GM23248 (cell line): ENCODE measurements around the gene CHST11. TPM values are rescaled to one million over a fixed set of nuclear protein-coding genes. Genes with fewer than 3 reads are reported as not detected.

Source experiments
- DNase-seq: peaks from one replicate; pipeline ENCODE4 v3.0.0-alpha.2; 2015
- H2AFZ ChIP-seq: fragments of 200-600 bp; sonication (generic); 2 replicates; pipeline ENCODE4 v1.6.1; 2016; ENCODE audit warnings: antibody characterized with exemption
- H3F3A ChIP-seq: fragments of 200-600 bp; sonication (generic); 2 replicates; pipeline ENCODE4 v1.6.1; 2016; ENCODE audit warnings: mild to moderate bottlenecking, antibody characterized with exemption, mixed run types; ENCODE audit not compliant: insufficient read depth
- H3K27ac ChIP-seq: fragments of 200-600 bp; sonication (generic); 2 replicates; pipeline ENCODE4 v1.5.1; 2016; ENCODE audit warnings: mild to moderate bottlenecking
- H3K27me3 ChIP-seq: fragments of 200-600 bp; sonication (generic); replicated peaks from 2 replicates; pipeline ENCODE4 v1.6.1; 2016; ENCODE audit warnings: mild to moderate bottlenecking; ENCODE audit not compliant: insufficient read depth
- H3K36me3 ChIP-seq: fragments of 200-600 bp; sonication (generic); 2 replicates; pipeline ENCODE4 v1.6.1; 2016; ENCODE audit warnings: low read depth, mild to moderate bottlenecking
- H3K4me1 ChIP-seq: fragments of 200-600 bp; sonication (generic); 2 replicates; pipeline ENCODE4 v1.6.1; 2016; ENCODE audit warnings: mild to moderate bottlenecking; ENCODE audit not compliant: insufficient read depth
- H3K4me2 ChIP-seq: fragments of 200-600 bp; sonication (generic); one replicate; pipeline ENCODE4 v1.6.1; 2016; ENCODE audit warnings: mild to moderate bottlenecking; ENCODE audit not compliant: unreplicated experiment
- H3K4me3 ChIP-seq: fragments of 200-600 bp; sonication (generic); 2 replicates; pipeline ENCODE4 v1.5.1; 2016; ENCODE audit warnings: mild to moderate bottlenecking
- H3K79me2 ChIP-seq: fragments of 200-600 bp; sonication (generic); 2 replicates; pipeline ENCODE4 v1.6.1; 2016; ENCODE audit warnings: mild to moderate bottlenecking; ENCODE audit not compliant: insufficient read depth
- H3K9ac ChIP-seq: fragments of 200-600 bp; sonication (generic); 2 replicates; pipeline ENCODE4 v1.6.1; 2016; ENCODE audit warnings: mild to moderate bottlenecking
- H3K9me2 ChIP-seq: fragments of 200-600 bp; sonication (generic); 2 replicates; pipeline ENCODE4 v1.6.1; 2016; ENCODE audit warnings: mixed run types, mild to moderate bottlenecking, moderate library complexity; ENCODE audit not compliant: insufficient read depth
- H3K9me3 ChIP-seq: fragments of 200-600 bp; sonication (generic); one replicate; pipeline ENCODE4 v1.6.1; 2017; ENCODE audit warnings: low read depth
- H4K20me1 ChIP-seq: fragments of 200-600 bp; sonication (generic); 2 replicates; pipeline ENCODE4 v1.6.0; 2016; ENCODE audit not compliant: insufficient read depth
- EZH2 ChIP-seq: fragments of 200-600 bp; sonication (generic); IDR thresholded peaks from 2 replicates; pipeline ENCODE4 v1.6.1; 2018; ENCODE audit warnings: antibody characterized with exemption, mild to moderate bottlenecking; ENCODE audit not compliant: insufficient read depth, poor library complexity, severe bottlenecking
- EZH2phosphoT487 ChIP-seq: fragments of 200-600 bp; sonication (generic); IDR thresholded peaks from 2 replicates; pipeline ENCODE4 v1.6.1; 2018; ENCODE audit warnings: antibody characterized with exemption, moderate library complexity, mild to moderate bottlenecking, low read depth; ENCODE audit not compliant: insufficient read depth
- WGBS, 2 experiments: methylation state at CpG; one replicate each; pipeline ENCODE4 v1.1.6; 2015 to 2017; ENCODE audit warnings: low lambda C conversion rate in 2 of 2, low coverage in 1 of 2; ENCODE audit errors: missing lambda C conversion rate in 2 of 2; 5-methylcytosine and 5-hydroxymethylcytosine counted together
- in situ Hi-C: fragments of 300-500 bp; cut with MboI; formaldehyde crosslinking; loops from 2 replicates; pipeline ENCODE4 v1.15.0; 2020
- polyA plus RNA-seq: library from polyadenylated mRNA; unstranded; fragments of >200 nt; fragmentation: Nextera tagmentation; extraction: Ambion mirVana; gene quantifications from 2 replicates; pipeline ENCODE4 v1.2.1, GENCODE V29; 2016
- total RNA-seq: library from RNA; depleted of rRNA; stranded (reverse); fragments of >200 nt; shearing (Covaris generic); gene quantifications from 2 replicates; pipeline ENCODE4 v1.2.3, GENCODE V29; 2014

The CHST11 gene
- total and polyA plus RNA-seq, 2 experiments from 2014 or later, result 3.7 to 5.4 TPM

DNA sequence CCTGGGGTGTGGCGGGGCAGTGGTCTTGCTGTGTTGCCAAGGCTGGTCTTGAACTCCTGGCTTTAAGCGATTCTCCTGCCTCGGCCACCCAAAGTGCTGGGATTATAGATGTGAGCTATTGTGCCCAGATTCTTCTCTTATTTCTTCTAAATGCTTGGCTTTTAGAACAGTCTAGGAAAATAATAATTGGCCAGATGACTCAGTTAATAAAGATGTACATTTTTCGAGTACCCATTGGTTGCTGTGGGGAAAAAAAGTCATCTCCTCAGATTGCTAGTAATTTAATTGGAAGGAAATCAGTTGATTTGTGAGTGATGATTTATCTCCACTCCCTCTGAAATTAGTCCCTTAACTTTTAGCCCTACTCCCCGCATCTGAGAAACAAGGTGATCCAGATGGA, 45.5 kb downstream of the CHST11 start:
- in situ Hi-C loops, result no loop called here
- H3K9ac ChIP-seq, result no peak overlapping the region
- no peaks in the 10 kb centered on the region for H3F3A ChIP-seq
- no peak overlapping the region for H2AFZ ChIP-seq
- DNase-seq, result peak; percentile 28
- H3K9me3 ChIP-seq, result no peaks in the 10 kb centered on the region
- no peaks in the 10 kb centered on the region for H3K36me3 ChIP-seq
- no peaks in the 10 kb centered on the region for H3K27me3 ChIP-seq
- H3K4me3 ChIP-seq, result no peak overlapping the region
- no peaks in the 10 kb centered on the region for H3K4me1 ChIP-seq
- H3K4me2 ChIP-seq, result no peak overlapping the region
- no peak overlapping the region for H3K27ac ChIP-seq
- no peaks in the 10 kb centered on the region for H4K20me1 ChIP-seq
- H3K79me2 ChIP-seq, result peaks cover 10% of the 10 kb centered on the region; the same call in 1 of the 2 replicates
- WGBS, 2 experiments, result 92 to 94% methylated on average over 5 of the region's 5 CpGs
- TF ChIP-seq EZH2 (no peak), EZH2phosphoT487 (no peak)
- no peaks in the 10 kb centered on the region for H3K9me2 ChIP-seq

DNA sequence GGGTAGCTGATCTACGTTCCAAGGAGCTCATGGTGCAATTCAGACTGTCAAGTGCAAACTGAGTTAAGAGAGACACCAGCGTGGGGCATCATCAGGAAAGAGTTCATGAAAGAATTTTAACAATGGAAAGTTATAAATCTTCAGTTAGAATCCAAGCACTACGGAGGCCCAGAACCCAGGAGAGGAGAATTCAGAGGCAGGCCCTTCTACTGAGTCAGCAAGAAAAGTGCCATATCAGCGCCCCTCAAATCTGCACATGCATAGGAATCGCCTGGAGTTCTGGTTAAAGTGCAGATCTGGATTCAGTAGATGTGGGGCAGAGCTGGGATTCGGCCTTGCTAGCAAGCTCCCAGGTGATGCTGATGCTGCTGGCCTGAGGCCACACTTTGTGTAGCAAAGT, 45.9 kb downstream of the CHST11 start:
- H3K27me3 ChIP-seq, result no peaks in the 10 kb centered on the region
- H3K4me1 ChIP-seq, result no peaks in the 10 kb centered on the region
- H3K9ac ChIP-seq, result no peak overlapping the region
- no peak for DNase-seq
- no peak for TF ChIP-seq EZH2
- no peak for TF ChIP-seq EZH2phosphoT487
- H2AFZ ChIP-seq, result no peak overlapping the region
- in situ Hi-C loops, result no loop called here
- 90 to 93% methylated on average over 6 of the region's 6 CpGs for WGBS, 2 experiments
- H3F3A ChIP-seq, result no peaks in the 10 kb centered on the region
- H3K79me2 ChIP-seq, result peaks cover 10% of the 10 kb centered on the region; the same call in 1 of the 2 replicates
- no peak overlapping the region for H3K4me2 ChIP-seq
- no peak overlapping the region for H3K27ac ChIP-seq
- H3K9me3 ChIP-seq, result no peaks in the 10 kb centered on the region
- no peaks in the 10 kb centered on the region for H3K9me2 ChIP-seq
- H3K4me3 ChIP-seq, result no peak overlapping the region
- H3K36me3 ChIP-seq, result no peaks in the 10 kb centered on the region
- H4K20me1 ChIP-seq, result no peaks in the 10 kb centered on the region

DNA sequence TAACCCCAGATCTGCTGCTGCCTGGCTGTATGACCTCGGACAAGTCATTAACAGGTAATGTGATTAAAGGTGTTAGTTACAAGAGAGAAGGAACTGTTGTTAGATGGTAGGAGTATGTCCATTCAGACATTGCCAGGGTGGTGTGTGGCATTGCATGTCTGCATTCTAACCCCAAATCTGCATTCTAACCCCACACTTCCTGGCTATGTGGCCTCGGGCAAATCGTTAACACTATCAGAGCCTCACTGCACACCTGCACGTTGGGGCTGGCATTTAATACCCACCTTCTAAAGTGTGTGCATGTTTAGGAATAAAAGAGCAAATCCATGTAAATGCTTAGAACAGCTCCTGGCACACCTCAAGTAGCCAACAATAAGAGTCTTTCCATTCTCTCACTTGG, 46.4 kb downstream of the CHST11 start:
- DNase-seq, result no peak
- Histone ChIP-seq H3K4me1 (no peaks in the 10 kb centered on the region), H3K27ac (no peak overlapping the region), H3K27me3 (no peaks in the 10 kb centered on the region), H3K9ac (no peak overlapping the region), H3K9me2 (no peaks in the 10 kb centered on the region), H3K9me3 (no peaks in the 10 kb centered on the region), H2AFZ (no peak overlapping the region), H3K79me2 (peaks cover 10% of the 10 kb centered on the region; the same call in 1 of the 2 replicates), H3F3A (no peaks in the 10 kb centered on the region), H3K4me2 (no peak overlapping the region), H3K4me3 (no peak overlapping the region), H4K20me1 (no peaks in the 10 kb centered on the region), H3K36me3 (no peaks in the 10 kb centered on the region)
- 67 to 70% methylated on average over 4 of the region's 4 CpGs for WGBS, 2 experiments
- TF ChIP-seq EZH2 (no peak), EZH2phosphoT487 (no peak)
- in situ Hi-C loops, result no loop called here

DNA sequence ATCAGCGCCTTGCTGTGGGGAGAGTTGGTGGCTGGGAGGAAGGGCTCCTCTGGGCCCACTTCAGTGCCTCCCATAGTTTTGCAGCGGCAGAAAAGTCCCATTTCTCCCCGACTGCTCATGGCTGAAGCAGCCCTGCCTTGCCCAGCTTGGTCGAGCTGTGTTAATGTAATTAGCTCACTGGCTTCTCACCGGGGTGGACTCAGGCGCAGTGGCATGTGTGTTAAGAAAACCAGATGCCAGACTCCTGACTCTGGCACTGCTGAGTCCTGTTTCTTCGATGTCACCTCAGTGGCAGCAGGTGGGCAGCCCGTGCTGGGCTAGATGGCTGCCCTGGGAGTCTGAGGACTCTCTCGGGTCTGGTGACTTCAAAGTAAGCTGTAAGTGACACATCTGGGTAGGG, 47.4 kb downstream of the CHST11 start:
- Histone ChIP-seq H3K27me3 (no peaks in the 10 kb centered on the region), H3K4me2 (no peak overlapping the region), H4K20me1 (no peaks in the 10 kb centered on the region), H3K79me2 (peaks cover 10% of the 10 kb centered on the region; the same call in 1 of the 2 replicates), H3K9me3 (no peaks in the 10 kb centered on the region), H2AFZ (no peak overlapping the region), H3K27ac (no peak overlapping the region), H3F3A (no peaks in the 10 kb centered on the region), H3K9me2 (no peaks in the 10 kb centered on the region), H3K9ac (no peak overlapping the region), H3K4me1 (no peaks in the 10 kb centered on the region), H3K36me3 (no peaks in the 10 kb centered on the region), H3K4me3 (no peak overlapping the region)
- in situ Hi-C loops, result no loop called here
- TF ChIP-seq EZH2 (no peak), EZH2phosphoT487 (no peak)
- DNase-seq, result no peak
- WGBS, 2 experiments, result 89 to 94% methylated on average over 7 to 9 of the region's 9 CpGs

DNA sequence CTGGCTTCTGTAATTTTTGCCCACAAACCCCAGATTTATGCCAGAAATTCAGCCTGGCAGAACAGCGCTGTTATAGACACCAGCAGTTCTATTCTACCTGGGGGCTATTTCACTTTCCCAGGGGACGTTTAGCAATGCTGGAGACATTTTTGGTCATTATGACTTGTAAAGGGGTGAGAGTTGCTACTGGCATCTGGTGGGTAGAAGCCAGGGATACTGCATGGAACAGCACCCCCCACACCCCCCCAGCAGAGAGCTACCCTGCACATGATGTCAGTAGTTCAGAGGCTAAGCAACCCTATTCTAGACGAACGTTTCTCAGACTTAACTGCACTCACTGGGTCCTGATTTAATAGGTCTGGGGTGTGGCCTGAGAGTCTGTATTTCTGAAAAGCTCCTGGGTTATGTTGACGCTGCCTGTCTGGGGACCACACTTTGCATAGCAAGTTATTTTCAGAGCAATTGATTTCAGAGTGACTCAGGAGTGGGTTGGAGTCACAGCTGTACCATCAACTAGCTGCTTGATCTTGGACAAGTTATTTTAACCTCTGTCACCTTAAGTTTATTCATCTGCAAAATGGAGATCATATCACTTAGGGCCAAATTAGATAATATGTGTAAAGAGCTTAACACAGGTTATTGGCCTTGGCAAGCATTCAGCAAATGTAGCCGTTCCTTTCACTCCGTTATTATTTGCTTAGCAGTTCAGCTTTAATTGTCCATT, 48.5 kb downstream of the CHST11 start:
- no peaks in the 10 kb centered on the region for H3K36me3 ChIP-seq
- H3K4me3 ChIP-seq, result no peak overlapping the region
- no peak overlapping the region for H3K27ac ChIP-seq
- no peaks in the 10 kb centered on the region for H3K9me3 ChIP-seq
- DNase-seq, result no peak
- H3K27me3 ChIP-seq, result no peaks in the 10 kb centered on the region
- peaks cover 13% of the 10 kb centered on the region; the same call in 1 of the 2 replicates for H3K79me2 ChIP-seq
- TF ChIP-seq EZH2 (no peak), EZH2phosphoT487 (no peak)
- 84 to 86% methylated on average over 7 of the region's 7 CpGs for WGBS, 2 experiments
- H3K9ac ChIP-seq, result no peak overlapping the region
- no peak overlapping the region for H2AFZ ChIP-seq
- in situ Hi-C loops, result no loop called here
- H3F3A ChIP-seq, result no peaks in the 10 kb centered on the region
- H3K9me2 ChIP-seq, result no peaks in the 10 kb centered on the region
- no peaks in the 10 kb centered on the region for H4K20me1 ChIP-seq
- no peaks in the 10 kb centered on the region for H3K4me1 ChIP-seq
- no peak overlapping the region for H3K4me2 ChIP-seq
